Measurements from ENCODE around the gene COASY.
"Not testable (repeated sequence)": the region's sequence is repeated elsewhere in the genome, so short reads cannot be mapped to it uniquely, and the experiment has no call there.

Gene COASY

GRCh38 chr17:42609814-42610801 is 48.2 kb downstream of the COASY start:
- not testable (repeated sequence) for DNase-seq (ENCODE audit: low read depth in 1 of 2, low spot score in 1 of 2)

- no peak for DNase-seq (ENCODE audit: low read depth in 1 of 2, low spot score in 1 of 2)
Measured at GRCh38 chr17:42612013-42612412, 50.1 kb downstream of the COASY start.

- no peak for DNase-seq (ENCODE audit: low read depth in 1 of 2, low spot score in 1 of 2)
Measured at GRCh38 chr17:42613699-42614295, 51.8 kb downstream of the COASY start.

Data from activated CD4-positive, alpha-beta T cell treated with anti-CD3 and anti-CD28 coated beads, Interleukin-2, amount 50 U/mL, for 24 hours (primary cell).